Measurements from ENCODE around the gene REN. TPM values are rescaled to one million over a fixed set of nuclear protein-coding genes. Genes with fewer than 3 reads are reported as not detected.
A peak's percentile ranks its signal among the peaks of the same experiment; 100 is the strongest.

REN gene
- total and polyA plus RNA-seq, 2 of the 13 experiments (the other 11 are each of a cell fraction or from before 2014, with no cell fraction given), result not detected

DNA sequence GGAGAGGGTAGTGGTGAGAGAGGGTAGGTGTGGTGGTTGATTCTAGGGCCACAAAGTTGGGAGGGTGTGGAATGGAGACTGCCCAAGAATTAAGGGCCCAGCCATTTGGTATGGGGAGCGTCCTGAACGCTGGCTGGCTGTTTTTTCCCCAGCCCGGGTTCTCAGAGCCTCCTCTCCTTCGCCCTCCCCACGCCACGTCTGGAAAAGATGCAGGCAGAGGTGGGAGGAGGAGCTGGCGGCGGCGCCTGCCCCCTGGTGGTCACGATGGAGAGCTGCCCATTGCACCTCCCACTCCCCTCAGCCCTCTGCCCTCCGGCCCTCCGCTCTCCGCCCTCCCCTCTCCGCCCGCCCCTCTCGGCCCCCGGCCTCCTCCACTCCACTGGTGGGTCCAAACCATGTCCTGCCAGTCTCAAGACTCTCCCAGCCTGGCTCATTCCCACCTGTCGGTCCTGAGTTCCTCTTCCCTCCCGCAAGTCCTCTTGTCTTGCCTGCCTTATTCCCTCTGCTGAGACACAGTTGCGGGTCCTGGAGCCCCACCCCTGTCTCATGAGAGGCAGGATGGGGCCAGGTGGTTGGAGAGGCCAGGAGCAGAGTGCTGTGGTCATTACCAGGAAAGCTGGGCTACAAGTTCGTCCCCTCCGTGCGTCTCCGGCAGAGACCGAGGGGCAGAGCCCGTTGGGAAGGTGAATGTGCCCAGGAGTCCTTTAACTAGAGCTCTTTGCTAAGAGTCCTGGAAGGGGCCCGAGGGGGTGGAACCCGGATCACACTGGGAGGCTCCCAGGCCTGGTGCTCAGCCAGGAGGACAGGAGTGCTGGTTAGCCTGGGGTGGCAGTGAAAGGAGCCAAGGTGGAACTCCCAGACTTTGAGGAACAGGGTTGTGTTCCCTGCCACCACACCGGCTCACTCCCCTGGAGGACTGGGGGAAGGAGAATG, 36.9 kb downstream of the REN start (continued):
- TF ChIP-seq MIER3 (CRISPR knock-in tag; IDR thresholded peaks at IDR 0.05; ENCODE audit: borderline replicate concordance) (peak; percentile 33; the same call in 1 of the 2 replicates), ZNF546 (CRISPR knock-in tag; conservative IDR thresholded peaks at IDR 0.05) (no peak), ZNF792 (CRISPR knock-in tag; IDR thresholded peaks at IDR 0.05) (no peak), KLF9 (CRISPR knock-in tag; IDR thresholded peaks at IDR 0.05; ENCODE audit: low read depth) (no peak), ZMAT3 (CRISPR knock-in tag; conservative IDR thresholded peaks at IDR 0.05) (no peak), ZNF292 (CRISPR knock-in tag; IDR thresholded peaks at IDR 0.05; ENCODE audit: borderline replicate concordance, low read depth) (no peak; the same call in 1 of the 2 replicates), ZNF883 (CRISPR knock-in tag; IDR thresholded peaks at IDR 0.05; ENCODE audit: not compliant biosample characterization) (no peak), GTF3A (CRISPR knock-in tag; conservative IDR thresholded peaks at IDR 0.05) (0 out of 2 replicates have a peak, but pooled peaks have one; percentile 28), CCDC6 (CRISPR knock-in tag; IDR thresholded peaks at IDR 0.05) (peak; percentile 45; the same call in 1 of the 2 replicates), SMARCE1 (IDR thresholded peaks at IDR 0.05; ENCODE audit: borderline replicate concordance) (no peak), PHB2 (IDR thresholded peaks at IDR 0.05; ENCODE audit: partially characterized antibody) (no peak), HIVEP1 (CRISPR knock-in tag; IDR thresholded peaks at IDR 0.05) (no peak), SMAD1 (CRISPR knock-in tag; IDR thresholded peaks at IDR 0.05; ENCODE audit: borderline replicate concordance, low read depth) (0 out of 2 replicates have a peak, but pooled peaks have one; percentile 28)
- TF ChIP-seq, protein P1, sequence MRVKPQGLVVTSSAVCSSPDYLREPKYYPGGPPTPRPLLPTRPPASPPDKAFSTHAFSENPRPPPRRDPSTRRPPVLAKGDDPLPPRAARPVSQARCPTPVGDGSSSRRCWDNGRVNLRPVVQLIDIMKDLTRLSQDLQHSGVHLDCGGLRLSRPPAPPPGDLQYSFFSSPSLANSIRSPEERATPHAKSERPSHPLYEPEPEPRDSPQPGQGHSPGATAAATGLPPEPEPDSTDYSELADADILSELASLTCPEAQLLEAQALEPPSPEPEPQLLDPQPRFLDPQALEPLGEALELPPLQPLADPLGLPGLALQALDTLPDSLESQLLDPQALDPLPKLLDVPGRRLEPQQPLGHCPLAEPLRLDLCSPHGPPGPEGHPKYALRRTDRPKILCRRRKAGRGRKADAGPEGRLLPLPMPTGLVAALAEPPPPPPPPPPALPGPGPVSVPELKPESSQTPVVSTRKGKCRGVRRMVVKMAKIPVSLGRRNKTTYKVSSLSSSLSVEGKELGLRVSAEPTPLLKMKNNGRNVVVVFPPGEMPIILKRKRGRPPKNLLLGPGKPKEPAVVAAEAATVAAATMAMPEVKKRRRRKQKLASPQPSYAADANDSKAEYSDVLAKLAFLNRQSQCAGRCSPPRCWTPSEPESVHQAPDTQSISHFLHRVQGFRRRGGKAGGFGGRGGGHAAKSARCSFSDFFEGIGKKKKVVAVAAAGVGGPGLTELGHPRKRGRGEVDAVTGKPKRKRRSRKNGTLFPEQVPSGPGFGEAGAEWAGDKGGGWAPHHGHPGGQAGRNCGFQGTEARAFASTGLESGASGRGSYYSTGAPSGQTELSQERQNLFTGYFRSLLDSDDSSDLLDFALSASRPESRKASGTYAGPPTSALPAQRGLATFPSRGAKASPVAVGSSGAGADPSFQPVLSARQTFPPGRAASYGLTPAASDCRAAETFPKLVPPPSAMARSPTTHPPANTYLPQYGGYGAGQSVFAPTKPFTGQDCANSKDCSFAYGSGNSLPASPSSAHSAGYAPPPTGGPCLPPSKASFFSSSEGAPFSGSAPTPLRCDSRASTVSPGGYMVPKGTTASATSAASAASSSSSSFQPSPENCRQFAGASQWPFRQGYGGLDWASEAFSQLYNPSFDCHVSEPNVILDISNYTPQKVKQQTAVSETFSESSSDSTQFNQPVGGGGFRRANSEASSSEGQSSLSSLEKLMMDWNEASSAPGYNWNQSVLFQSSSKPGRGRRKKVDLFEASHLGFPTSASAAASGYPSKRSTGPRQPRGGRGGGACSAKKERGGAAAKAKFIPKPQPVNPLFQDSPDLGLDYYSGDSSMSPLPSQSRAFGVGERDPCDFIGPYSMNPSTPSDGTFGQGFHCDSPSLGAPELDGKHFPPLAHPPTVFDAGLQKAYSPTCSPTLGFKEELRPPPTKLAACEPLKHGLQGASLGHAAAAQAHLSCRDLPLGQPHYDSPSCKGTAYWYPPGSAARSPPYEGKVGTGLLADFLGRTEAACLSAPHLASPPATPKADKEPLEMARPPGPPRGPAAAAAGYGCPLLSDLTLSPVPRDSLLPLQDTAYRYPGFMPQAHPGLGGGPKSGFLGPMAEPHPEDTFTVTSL (CRISPR knock-in tag; IDR thresholded peaks at IDR 0.05; ENCODE audit: borderline replicate concordance), result no peak
- TF ChIP-seq, protein P2, sequence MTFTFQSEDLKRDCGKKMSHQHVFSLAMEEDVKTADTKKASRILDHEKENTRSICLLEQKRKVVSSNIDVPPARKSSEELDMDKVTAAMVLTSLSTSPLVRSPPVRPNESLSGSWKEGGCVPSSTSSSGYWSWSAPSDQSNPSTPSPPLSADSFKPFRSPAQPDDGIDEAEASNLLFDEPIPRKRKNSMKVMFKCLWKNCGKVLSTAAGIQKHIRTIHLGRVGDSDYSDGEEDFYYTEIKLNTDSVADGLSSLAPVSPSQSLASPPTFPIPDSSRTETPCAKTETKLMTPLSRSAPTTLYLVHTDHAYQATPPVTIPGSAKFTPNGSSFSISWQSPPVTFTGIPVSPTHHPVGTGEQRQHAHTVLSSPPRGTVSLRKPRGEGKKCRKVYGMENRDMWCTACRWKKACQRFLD (CRISPR knock-in tag; IDR thresholded peaks at IDR 0.05; ENCODE audit: borderline replicate concordance), result no peak
- TF ChIP-seq, protein P3, sequence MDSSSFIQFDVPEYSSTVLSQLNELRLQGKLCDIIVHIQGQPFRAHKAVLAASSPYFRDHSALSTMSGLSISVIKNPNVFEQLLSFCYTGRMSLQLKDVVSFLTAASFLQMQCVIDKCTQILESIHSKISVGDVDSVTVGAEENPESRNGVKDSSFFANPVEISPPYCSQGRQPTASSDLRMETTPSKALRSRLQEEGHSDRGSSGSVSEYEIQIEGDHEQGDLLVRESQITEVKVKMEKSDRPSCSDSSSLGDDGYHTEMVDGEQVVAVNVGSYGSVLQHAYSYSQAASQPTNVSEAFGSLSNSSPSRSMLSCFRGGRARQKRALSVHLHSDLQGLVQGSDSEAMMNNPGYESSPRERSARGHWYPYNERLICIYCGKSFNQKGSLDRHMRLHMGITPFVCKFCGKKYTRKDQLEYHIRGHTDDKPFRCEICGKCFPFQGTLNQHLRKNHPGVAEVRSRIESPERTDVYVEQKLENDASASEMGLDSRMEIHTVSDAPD (CRISPR knock-in tag; IDR thresholded peaks at IDR 0.05), result no peak
- TF ChIP-seq, protein P4, sequence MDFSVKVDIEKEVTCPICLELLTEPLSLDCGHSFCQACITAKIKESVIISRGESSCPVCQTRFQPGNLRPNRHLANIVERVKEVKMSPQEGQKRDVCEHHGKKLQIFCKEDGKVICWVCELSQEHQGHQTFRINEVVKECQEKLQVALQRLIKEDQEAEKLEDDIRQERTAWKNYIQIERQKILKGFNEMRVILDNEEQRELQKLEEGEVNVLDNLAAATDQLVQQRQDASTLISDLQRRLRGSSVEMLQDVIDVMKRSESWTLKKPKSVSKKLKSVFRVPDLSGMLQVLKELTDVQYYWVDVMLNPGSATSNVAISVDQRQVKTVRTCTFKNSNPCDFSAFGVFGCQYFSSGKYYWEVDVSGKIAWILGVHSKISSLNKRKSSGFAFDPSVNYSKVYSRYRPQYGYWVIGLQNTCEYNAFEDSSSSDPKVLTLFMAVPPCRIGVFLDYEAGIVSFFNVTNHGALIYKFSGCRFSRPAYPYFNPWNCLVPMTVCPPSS (IDR thresholded peaks at IDR 0.05), result no peak

All from HepG2 (cell line).